AG10803 (cell line): ENCODE data around the gene PSAP.
"Not testable (repeated sequence)": the region's sequence is repeated elsewhere in the genome, so short reads cannot be mapped to it uniquely, and the experiment has no call there.

Experiments used
- DNase-seq: peaks from one replicate; pipeline ENCODE4 v3.0.0; 2010; ENCODE audit warnings: low read depth
- H3K4me3 ChIP-seq: 2 replicates; pipeline ENCODE4 v1.5.1; 2011; ENCODE audit warnings: mild to moderate bottlenecking, low read length, control low read depth
- CTCF ChIP-seq: conservative IDR thresholded peaks from 2 replicates; pipeline ENCODE4 v1.5.1; 2011; ENCODE audit warnings: mild to moderate bottlenecking, low read length, control low read depth, inconsistent platforms

PSAP gene

GRCh38 chr10:71854031-71854430, 3.0 kb upstream of the PSAP start:
- peak; percentile 46 for DNase-seq
- no peak overlapping the region for H3K4me3 ChIP-seq
- no peak for TF ChIP-seq CTCF

GRCh38 chr10:71852355-71852937, 1.4 kb upstream of the PSAP start:
- TF ChIP-seq CTCF: no peak
- no peak for DNase-seq
- no peak overlapping the region for H3K4me3 ChIP-seq

- DNase-seq: not testable (repeated sequence)
- H3K4me3 ChIP-seq: peak overlapping the region; percentile 44
Observed at GRCh38 chr10:71851465-71852095, 529 bp upstream of the PSAP start.

GRCh38 chr10:71850021-71850742, 869 bp downstream of the PSAP start:
- DNase-seq: no peak
- TF ChIP-seq CTCF: no peak
- peak overlapping the region; percentile 99 for H3K4me3 ChIP-seq

- no peak for TF ChIP-seq CTCF
- no peak for DNase-seq
- no peak overlapping the region; the same call in 1 of the 2 replicates for H3K4me3 ChIP-seq
Observed at GRCh38 chr10:71849461-71849908, 1.6 kb downstream of the PSAP start.

GRCh38 chr10:71848325-71849275, 2.5 kb downstream of the PSAP start:
- no peak for DNase-seq
- H3K4me3 ChIP-seq: no peak overlapping the region
- TF ChIP-seq CTCF: no peak

GRCh38 chr10:71847418-71847817, 3.6 kb downstream of the PSAP start:
- no peak for DNase-seq
- no peak for TF ChIP-seq CTCF
- H3K4me3 ChIP-seq: no peak overlapping the region
